C4-2B (cell line): ENCODE results near the gene DET1.

Experiments
- CTCF ChIP-seq: fragments of 450-650 bp; conservative IDR thresholded peaks from 2 replicates; pipeline ENCODE4 v1.5.1; 2017; ENCODE audit warnings: mild to moderate bottlenecking
- ZFX ChIP-seq: fragments of 450-650 bp; IDR thresholded peaks from 2 replicates; pipeline ENCODE4 v1.6.1; 2017

GRCh38 chr15:88546248-88547129 lies at the start of gene DET1:
- TF ChIP-seq CTCF (peak; percentile 94), ZFX (no peak)
